BLaER1 treated with 17β-estradiol and CSF1 and Interleukin-3, amounts not matched to agents 10 nM and 100 nM (cell line): ENCODE measurements around the gene LMCD1.
A peak's percentile ranks its signal among the peaks of the same experiment; 100 is the strongest.

Experiments used
- H3K27ac ChIP-seq, 11 experiments: shearing (Covaris generic); formaldehyde crosslinking; 2 replicates each; pipeline ENCODE4 v1.8.1; 2022
- H3K27me3 ChIP-seq, 11 experiments: shearing (Covaris generic); formaldehyde crosslinking; 2 replicates each; pipeline ENCODE4 v1.8.1; 2022
- H3K36me3 ChIP-seq, 11 experiments: shearing (Covaris generic); formaldehyde crosslinking; 2 replicates each; pipeline ENCODE4 v1.8.1; 2022
- H3K4me1 ChIP-seq, 10 experiments: shearing (Covaris generic); formaldehyde crosslinking; 2 replicates each; pipeline ENCODE4 v1.8.1; 2022
- H3K4me2 ChIP-seq, 11 experiments: shearing (Covaris generic); formaldehyde crosslinking; 2 replicates each; pipeline ENCODE4 v1.8.1; 2022
- H3K4me3 ChIP-seq, 10 experiments: shearing (Covaris generic); formaldehyde crosslinking; 2 replicates each; pipeline ENCODE4 v1.8.1; 2022
- H3K9ac ChIP-seq, 11 experiments: shearing (Covaris generic); formaldehyde crosslinking; 2 replicates each; pipeline ENCODE4 v1.8.1; 2022
- H3K9me3 ChIP-seq, 11 experiments: shearing (Covaris generic); formaldehyde crosslinking; replicated peaks in 1 of 11; 2 replicates each; pipeline ENCODE4 v1.8.1; 2022
- H4K20me1 ChIP-seq, 11 experiments: shearing (Covaris generic); formaldehyde crosslinking; 2 replicates each; pipeline ENCODE4 v1.8.1; 2022
- Cebpa-rat ChIP-seq, 11 experiments: shearing (Covaris generic); IDR thresholded peaks; 2 replicates each; pipeline ENCODE4 v1.8.1; 2022

Gene LMCD1

GRCh38 chr3:8546609-8547008 is 45.0 kb downstream of the LMCD1 start:
- Histone ChIP-seq H3K9ac (no peak overlapping the region), H3K9me3 (no peaks in the 10 kb centered on the region), H3K4me1 (peaks cover 0 to 10% (median 6%) of the 10 kb centered on the region in 10 experiments; a peak in 7 of 20 replicates), H3K27me3 (no peaks in the 10 kb centered on the region), H3K4me3 (no peak overlapping the region), H3K36me3 (no peaks in the 10 kb centered on the region), H4K20me1 (no peaks in the 10 kb centered on the region), H3K27ac (no peak overlapping the region), H3K4me2 (no peak overlapping the region)
- TF ChIP-seq Cebpa-rat (IDR thresholded peaks at IDR 0.05), result no peak

DNA sequence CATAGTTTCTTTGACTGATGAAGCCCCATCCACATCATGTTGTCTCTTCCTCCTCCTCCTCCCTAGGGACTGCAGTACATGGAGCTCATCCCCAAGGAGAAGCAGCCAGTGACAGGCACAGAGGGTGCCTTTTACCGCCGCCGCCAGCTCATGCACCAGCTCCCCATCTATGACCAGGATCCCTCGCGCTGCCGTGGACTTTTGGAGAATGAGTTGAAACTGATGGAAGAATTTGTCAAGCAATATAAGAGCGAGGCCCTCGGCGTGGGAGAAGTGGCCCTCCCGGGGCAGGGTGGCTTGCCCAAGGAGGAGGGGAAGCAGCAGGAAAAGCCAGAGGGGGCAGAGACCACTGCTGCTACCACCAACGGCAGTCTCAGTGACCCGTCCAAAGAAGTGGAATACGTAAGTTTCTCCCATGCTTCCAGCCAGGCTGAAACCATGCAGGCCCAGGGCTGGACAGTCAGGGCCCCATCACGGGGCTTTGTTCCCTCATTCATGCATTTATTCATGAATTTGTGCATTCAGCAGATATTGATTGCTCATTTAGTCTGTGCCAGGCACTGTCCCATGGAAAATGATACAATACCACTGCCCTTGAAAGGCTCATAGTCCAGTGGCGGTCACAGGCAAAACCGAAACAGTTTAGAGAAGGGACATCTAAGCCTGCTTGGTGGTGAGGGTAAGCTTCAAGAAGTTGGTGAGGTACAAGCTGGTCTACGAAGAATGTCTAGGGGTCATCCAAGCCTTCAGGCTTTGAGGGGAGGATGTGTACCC is 47.1 kb downstream of the LMCD1 start:
- no peak overlapping the region for H3K4me2 ChIP-seq
- H3K36me3 ChIP-seq, result no peaks in the 10 kb centered on the region
- no peaks in the 10 kb centered on the region for H3K27me3 ChIP-seq
- no peak overlapping the region for H3K27ac ChIP-seq
- no peak for TF ChIP-seq Cebpa-rat (IDR thresholded peaks at IDR 0.05)
- H3K9me3 ChIP-seq, result no peaks in the 10 kb centered on the region
- no peaks in the 10 kb centered on the region for H4K20me1 ChIP-seq
- no peak overlapping the region for H3K9ac ChIP-seq
- H3K4me3 ChIP-seq, result no peak overlapping the region
- H3K4me1 ChIP-seq, result peaks cover 0 to 10% (median 6%) of the 10 kb centered on the region in 10 experiments; a peak in 8 of 20 replicates

DNA sequence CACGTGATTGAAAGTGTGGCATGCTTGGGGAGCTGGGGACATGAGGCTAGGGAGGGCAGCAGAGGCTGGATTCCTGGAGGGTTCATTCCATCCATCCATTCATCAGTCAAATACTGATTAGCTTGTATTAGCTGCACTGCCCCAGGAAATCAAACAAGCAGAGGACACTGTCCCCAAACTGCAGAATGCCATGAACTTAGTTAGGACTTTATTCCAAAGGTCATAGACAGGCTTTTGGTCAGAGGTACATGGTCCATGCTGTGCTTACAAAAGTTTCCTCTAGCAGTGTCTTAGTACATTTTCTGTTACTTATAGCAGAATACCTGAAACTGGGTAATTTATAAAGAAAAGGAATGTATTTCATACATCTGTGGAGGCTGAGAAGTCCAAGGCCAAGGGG is 47.7 kb downstream of the LMCD1 start:
- no peaks in the 10 kb centered on the region for H3K36me3 ChIP-seq
- H3K27me3 ChIP-seq, result no peaks in the 10 kb centered on the region
- no peak overlapping the region for H3K27ac ChIP-seq

DNA sequence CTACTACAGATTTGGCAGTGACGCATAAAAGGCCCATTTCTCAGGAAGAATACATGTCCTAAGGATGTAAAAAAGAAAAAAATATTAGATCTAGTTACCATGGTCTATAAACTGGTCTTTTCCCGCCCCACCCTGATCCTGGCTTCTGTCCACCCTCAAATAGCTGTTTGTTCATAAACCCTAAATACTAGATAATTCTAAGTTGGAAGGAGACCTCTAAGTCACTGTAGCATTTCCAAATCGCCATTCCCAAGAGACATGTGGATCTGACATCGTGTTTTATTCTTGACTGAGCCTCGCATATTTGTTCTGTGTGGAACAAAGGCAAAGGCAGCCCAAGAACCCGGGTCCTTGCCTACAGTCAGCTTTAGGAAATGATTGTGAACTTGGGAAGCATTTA is 49.0 kb downstream of the LMCD1 start:
- Histone ChIP-seq H3K27me3 (no peaks in the 10 kb centered on the region), H3K4me2 (peak overlapping the region in 4 of 11 experiments; percentile 3 to 39 (median 35); a peak in 6 of 22 replicates), H3K9ac (no peak overlapping the region), H3K4me1 (peaks cover 9 to 28% (median 20%) of the 10 kb centered on the region in 10 experiments; a peak in 19 of 20 replicates), H3K9me3 (no peaks in the 10 kb centered on the region), H3K27ac (peak overlapping the region in 2 of 11 experiments; percentile 33 to 56; a peak in 1 of 22 replicates), H3K4me3 (no peak overlapping the region), H3K36me3 (no peaks in the 10 kb centered on the region), H4K20me1 (no peaks in the 10 kb centered on the region)
- no peak for TF ChIP-seq Cebpa-rat (IDR thresholded peaks at IDR 0.05)

More for the DNA sequence above, 47.7 kb downstream of the LMCD1 start:
- Histone ChIP-seq H3K9ac (no peak overlapping the region), H3K9me3 (no peaks in the 10 kb centered on the region), H4K20me1 (no peaks in the 10 kb centered on the region), H3K4me1 (peaks cover under 1 to 15% (median 8%) of the 10 kb centered on the region in 10 experiments; a peak in 15 of 20 replicates), H3K4me3 (no peak overlapping the region), H3K4me2 (peak overlapping the region in 4 of 11 experiments; percentile 3 to 32 (median 18); a peak in 3 of 22 replicates)
- no peak for TF ChIP-seq Cebpa-rat (IDR thresholded peaks at IDR 0.05)

DNA sequence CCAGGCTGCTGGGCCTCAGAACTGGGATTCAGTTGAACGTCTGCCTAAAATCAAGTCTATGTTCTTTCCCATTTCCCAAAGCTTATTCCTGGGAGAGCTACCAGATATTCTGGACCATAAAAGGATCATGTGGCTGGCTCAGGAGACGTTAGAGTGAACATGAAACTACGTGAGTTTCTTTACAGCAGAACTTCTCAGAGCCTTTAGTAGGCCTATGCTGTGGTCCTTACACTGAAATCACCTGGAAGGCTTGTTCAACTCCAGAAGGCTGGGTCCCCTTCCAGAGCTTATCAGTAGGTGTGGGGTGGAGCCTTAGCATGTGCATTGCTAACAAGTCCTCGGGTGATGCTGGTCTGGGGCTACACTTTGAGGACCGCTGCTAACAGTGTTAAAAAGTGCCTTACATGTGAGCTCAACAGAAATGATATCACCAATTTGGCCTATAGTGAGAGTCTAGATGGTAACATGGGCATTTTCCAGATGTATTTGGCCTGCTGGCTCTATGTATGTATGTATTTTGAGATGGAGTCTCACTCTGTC is 50.7 kb downstream of the LMCD1 start:
- no peaks in the 10 kb centered on the region for H3K36me3 ChIP-seq
- no peak overlapping the region for H3K4me2 ChIP-seq
- no peaks in the 10 kb centered on the region for H3K27me3 ChIP-seq
- no peak for TF ChIP-seq Cebpa-rat (IDR thresholded peaks at IDR 0.05)
- H3K9ac ChIP-seq, result no peak overlapping the region
- no peak overlapping the region for H3K27ac ChIP-seq
- H3K4me1 ChIP-seq, result peaks cover 9 to 42% (median 30%) of the 10 kb centered on the region in 10 experiments; a peak in 19 of 20 replicates
- H3K4me3 ChIP-seq, result no peak overlapping the region
- no peaks in the 10 kb centered on the region for H4K20me1 ChIP-seq
- no peaks in the 10 kb centered on the region for H3K9me3 ChIP-seq

DNA sequence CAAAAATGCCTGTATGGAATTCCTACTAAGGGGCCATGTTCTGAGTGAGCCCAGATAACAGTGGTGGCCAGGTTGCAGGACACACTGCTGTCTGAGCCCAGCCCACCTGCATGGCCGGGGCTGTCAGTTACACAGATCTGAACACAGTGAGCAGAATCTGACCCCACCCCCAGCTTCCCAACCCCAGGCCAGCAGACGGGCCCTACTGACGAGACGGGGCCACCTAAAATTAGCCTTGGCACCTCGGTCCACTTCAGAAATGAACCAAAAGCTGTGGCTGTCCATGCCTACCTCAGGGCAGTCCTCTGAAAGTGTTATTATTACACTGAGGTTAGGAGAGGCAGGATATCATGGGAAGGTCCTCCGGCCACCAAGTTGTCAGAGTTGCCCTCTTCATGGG is 51.8 kb downstream of the LMCD1 start:
- Histone ChIP-seq H4K20me1 (no peaks in the 10 kb centered on the region), H3K27ac (no peak overlapping the region), H3K27me3 (no peaks in the 10 kb centered on the region), H3K9me3 (no peaks in the 10 kb centered on the region), H3K4me3 (no peak overlapping the region), H3K4me2 (peak overlapping the region in 1 of 11 experiments; percentile 82; a peak in 3 of 22 replicates), H3K9ac (no peak overlapping the region), H3K4me1 (peaks cover 9 to 44% (median 30%) of the 10 kb centered on the region in 10 experiments; a peak in 19 of 20 replicates), H3K36me3 (no peaks in the 10 kb centered on the region)
- TF ChIP-seq Cebpa-rat (IDR thresholded peaks at IDR 0.05), result no peak

- no peak for TF ChIP-seq Cebpa-rat (IDR thresholded peaks at IDR 0.05)
- H3K4me3 ChIP-seq, result no peak overlapping the region
- H3K4me2 ChIP-seq, result peak overlapping the region in 10 of 11 experiments; percentile 40 to 85 (median 79); a peak in 20 of 22 replicates
- H3K27ac ChIP-seq, result peak overlapping the region in 7 of 11 experiments; percentile 26 to 81 (median 63); a peak in 13 of 22 replicates
- peaks cover 0 to 11% (median 6%) of the 10 kb centered on the region in 11 experiments; a peak in 7 of 22 replicates for H3K9me3 ChIP-seq
- H4K20me1 ChIP-seq, result no peaks in the 10 kb centered on the region
- H3K27me3 ChIP-seq, result no peaks in the 10 kb centered on the region
- no peaks in the 10 kb centered on the region for H3K36me3 ChIP-seq
- peaks cover 7 to 49% (median 30%) of the 10 kb centered on the region in 10 experiments; a peak in 19 of 20 replicates for H3K4me1 ChIP-seq
- H3K9ac ChIP-seq, result peak overlapping the region in 6 of 11 experiments; percentile 16 to 70 (median 50); a peak in 8 of 22 replicates
Measured at GRCh38 chr3:8554696-8555095, 53.1 kb downstream of the LMCD1 start.

DNA sequence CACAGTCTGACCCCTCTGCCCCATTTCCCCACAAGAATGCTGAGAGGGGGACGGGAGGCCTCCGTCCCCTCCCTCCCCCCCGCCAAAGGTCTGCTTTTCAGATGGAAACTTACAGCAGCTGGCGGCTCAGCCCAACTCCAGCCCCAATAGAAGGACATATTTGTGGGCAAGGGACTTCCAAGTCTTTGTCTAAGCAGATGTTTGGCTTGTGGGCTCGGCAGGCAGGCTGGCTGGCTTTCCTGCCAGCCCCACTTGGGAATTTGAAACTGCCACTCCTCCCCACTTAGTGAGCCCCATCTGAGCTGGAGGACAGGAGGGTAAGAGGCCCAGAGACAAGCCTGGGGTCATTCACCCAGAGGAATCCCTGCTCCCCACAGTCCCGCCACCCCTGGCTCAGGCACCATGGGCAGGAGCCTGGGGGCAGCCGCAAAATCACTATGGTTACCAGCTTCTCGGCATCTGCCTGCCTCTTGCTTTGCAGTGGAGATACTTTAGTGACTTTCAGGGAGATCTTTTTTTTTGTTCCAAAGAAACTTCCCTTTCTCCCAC is 53.6 kb downstream of the LMCD1 start:
- Histone ChIP-seq H3K9me3 (peaks cover 0 to 13% (median 6%) of the 10 kb centered on the region in 11 experiments; a peak in 7 of 22 replicates), H3K27ac (peak overlapping the region in 8 of 11 experiments; percentile 26 to 81 (median 60); a peak in 13 of 22 replicates), H3K4me3 (peak overlapping the region in 2 of 10 experiments; percentile 20 to 25; a peak in 2 of 20 replicates), H3K36me3 (no peaks in the 10 kb centered on the region), H4K20me1 (no peaks in the 10 kb centered on the region), H3K9ac (peak overlapping the region in 8 of 11 experiments; percentile 37 to 70 (median 49); a peak in 14 of 22 replicates), H3K27me3 (no peaks in the 10 kb centered on the region), H3K4me1 (peaks cover 4 to 49% (median 26%) of the 10 kb centered on the region in 10 experiments; a peak in 19 of 20 replicates), H3K4me2 (peak overlapping the region; percentile 6 to 85 (median 79); a peak in 21 of 22 replicates)
- TF ChIP-seq Cebpa-rat (IDR thresholded peaks at IDR 0.05), result no peak
